HL-60 (cell line): ENCODE data around the gene ZRSR2.
A peak's percentile ranks its signal among the peaks of the same experiment; 100 is the strongest.

Source experiments
- DNase-seq, 2 experiments: peaks; one replicate each; pipeline ENCODE4 v3.0.0-alpha.2; 2010 to 2020; ENCODE audit warnings: low read depth in 1 of 2, low spot score in 1 of 2
- H3K27ac ChIP-seq: fragments of 250-450 bp; sonication (Bioruptor Pico); replicated peaks from 2 replicates; pipeline ENCODE4 v1.5.1; 2020; ENCODE audit warnings: mild to moderate bottlenecking, moderate library complexity
- H3K27me3 ChIP-seq: fragments of 250-450 bp; sonication (Bioruptor Pico); 2 replicates; pipeline ENCODE4 v1.5.1; 2021; ENCODE audit warnings: mild to moderate bottlenecking, moderate library complexity; ENCODE audit not compliant: insufficient read depth, poor library complexity, severe bottlenecking
- H3K4me3 ChIP-seq: replicated peaks from 2 replicates; pipeline ENCODE4 v1.5.1; 2011; ENCODE audit warnings: mild to moderate bottlenecking, control low read depth, low read length; ENCODE audit not compliant: insufficient read depth
- CTCF ChIP-seq: IDR thresholded peaks from one replicate; pipeline ENCODE4 v1.5.1; 2011; ENCODE audit warnings: low read length, control low read depth, inconsistent platforms; ENCODE audit not compliant: insufficient read depth
- GABPA ChIP-seq: IDR thresholded peaks from 2 replicates; pipeline ENCODE4 v1.6.1; 2012; ENCODE audit warnings: low read depth
- POLR2AphosphoS5 ChIP-seq: IDR thresholded peaks from 2 replicates; pipeline ENCODE4 v1.6.1; 2012; ENCODE audit warnings: low read depth
- REST ChIP-seq: IDR thresholded peaks from 2 replicates; pipeline ENCODE4 v1.6.1; 2012; ENCODE audit warnings: low read depth; ENCODE audit not compliant: insufficient replicate concordance
- SPI1 ChIP-seq: IDR thresholded peaks from 2 replicates; pipeline ENCODE4 v1.6.1; 2012; ENCODE audit warnings: low read depth, mild to moderate bottlenecking, borderline replicate concordance

ZRSR2 gene

GRCh38 chrX:15750611-15751154, 39.6 kb upstream of the ZRSR2 start:
- no peaks in the 10 kb centered on the region for H3K27me3 ChIP-seq
- 0 out of 2 replicates have a peak overlapping the region, but pooled peaks have one; percentile 5 for H3K27ac ChIP-seq
- TF ChIP-seq GABPA (no peak), CTCF (no peak), REST (no peak), SPI1 (no peak), POLR2AphosphoS5 (no peak)
- DNase-seq, result no peak
- H3K4me3 ChIP-seq, result no peak overlapping the region

- TF ChIP-seq SPI1 (no peak), POLR2AphosphoS5 (no peak), REST (no peak), GABPA (no peak), CTCF (no peak)
- no peak for DNase-seq
- H3K27me3 ChIP-seq, result no peaks in the 10 kb centered on the region
Observed at GRCh38 chrX:15751155-15751819, 39.0 kb upstream of the ZRSR2 start.

GRCh38 chrX:15755091-15755490, 35.2 kb upstream of the ZRSR2 start:
- no peak for DNase-seq
- TF ChIP-seq REST (no peak), SPI1 (no peak), POLR2AphosphoS5 (no peak)
- Histone ChIP-seq H3K27me3 (no peaks in the 10 kb centered on the region), H3K27ac (no peak overlapping the region), H3K4me3 (no peak overlapping the region)

More at GRCh38 chrX:15751155-15751819, 39.0 kb upstream of the ZRSR2 start:
- Histone ChIP-seq H3K27ac (no peak overlapping the region), H3K4me3 (no peak overlapping the region)
